Astrocyte of the cerebellum (primary cell): ENCODE data around the gene PRCD.
"Not testable (repeated sequence)": the region's sequence is repeated elsewhere in the genome, so short reads cannot be mapped to it uniquely, and the experiment has no call there.

Experiments used
- DNase-seq: peaks from one replicate; pipeline ENCODE4 v3.0.0-alpha.2; 2011; ENCODE audit warnings: low read depth
- H3K4me3 ChIP-seq: 2 replicates; pipeline ENCODE4 v1.5.1; 2011; ENCODE audit warnings: mild to moderate bottlenecking, low read depth, low read length, moderate library complexity
- CTCF ChIP-seq: IDR thresholded peaks from 2 replicates; pipeline ENCODE4 v1.5.1; 2012; ENCODE audit warnings: low read length, low read depth, moderate library complexity, mild to moderate bottlenecking; ENCODE audit errors: missing control alignments
- in situ Hi-C: cut with HindIII; loops from 2 replicates; pipeline ENCODE4 v1.10.0; 2017; ENCODE audit warnings: low sequenced_read_pairs

Gene PRCD

GRCh38 chr17:76553178-76553908 is 13.5 kb downstream of the PRCD start:
- TF ChIP-seq CTCF: no peak
- in situ Hi-C loops: loop anchor here (25.0 kb wide), 1 partner anchor 184 kb away; the partner anchor contains the start of genes JMJD6, METTL23, MFSD11 and SRSF2
- H3K4me3 ChIP-seq: no peak overlapping the region
- DNase-seq: no peak

- H3K4me3 ChIP-seq: no peak overlapping the region
- no peak for DNase-seq
- no peak for TF ChIP-seq CTCF
- in situ Hi-C loops: loop anchor here (25.0 kb wide), 1 partner anchor 183 kb away; the partner anchor contains the start of genes JMJD6, METTL23, MFSD11 and SRSF2
These were observed 14.3 kb downstream of the PRCD start for GRCh38 chr17:76554131-76554530.

- no peak for DNase-seq
These were observed 17.0 kb downstream of the PRCD start for GRCh38 chr17:76556765-76557367.

GRCh38 chr17:76557368-76558197 is 17.7 kb downstream of the PRCD start:
- H3K4me3 ChIP-seq: peak overlapping the region; percentile 94
- peak; percentile 93 for DNase-seq
- peak; percentile 55 for TF ChIP-seq CTCF
- in situ Hi-C loops: loop anchor here (25.0 kb wide), 1 partner anchor 180 kb away; the partner anchor contains the start of genes JMJD6, METTL23, MFSD11 and SRSF2

More at GRCh38 chr17:76556765-76557367, 17.0 kb downstream of the PRCD start:
- no peak for TF ChIP-seq CTCF
- in situ Hi-C loops: loop anchor here (25.0 kb wide), 1 partner anchor 180 kb away; the partner anchor contains the start of genes JMJD6, METTL23, MFSD11 and SRSF2
- H3K4me3 ChIP-seq: peak overlapping the region; percentile 94

GRCh38 chr17:76558198-76559095 is 18.6 kb downstream of the PRCD start:
- DNase-seq: no peak
- in situ Hi-C loops: loop anchor here (25.0 kb wide), 1 partner anchor 179 kb away; the partner anchor contains the start of genes JMJD6, METTL23, MFSD11 and SRSF2

GRCh38 chr17:76559460-76559859 is 19.6 kb downstream of the PRCD start:
- in situ Hi-C loops: loop anchor here (25.0 kb wide), 1 partner anchor 178 kb away; the partner anchor contains the start of genes JMJD6, METTL23, MFSD11 and SRSF2
- DNase-seq: not testable (repeated sequence)
- peak overlapping the region; percentile 94 for H3K4me3 ChIP-seq

More at GRCh38 chr17:76558198-76559095, 18.6 kb downstream of the PRCD start:
- peak overlapping the region; percentile 94 for H3K4me3 ChIP-seq
- peak; percentile 58 for TF ChIP-seq CTCF
